GM12878 (cell line): ENCODE measurements around the gene TRIM26. TPM values are rescaled to one million over a fixed set of nuclear protein-coding genes. Genes with fewer than 3 reads are reported as not detected.

Experiments used
- ATAC-seq: fragments of 200-7000 bp; cut with Tn5 transposase; 3 replicates; pipeline ENCODE4 v1.9.1; 2020; ENCODE audit warnings: mild to moderate bottlenecking, moderate library complexity
- BruUV-seq: library from RNA; stranded (reverse); fragments of 400-500 nt; replicated peaks from 2 replicates; lab custom pipeline; 2021; lab: Mats Ljungman, UMichigan
- CTCF ChIA-PET: fragments of 300-600 bp; sonication (Branson Sonifier 250); formaldehyde crosslinking; extraction: SDS; loops from one replicate; lab custom pipeline; 2021; ENCODE audit warnings: inconsistent platforms; lab: Yijun Ruan, JAX
- POLR2A ChIA-PET: fragments of 350-600 bp; formaldehyde crosslinking; extraction: SDS; loops from one replicate; lab custom pipeline; 2021; ENCODE audit warnings: inconsistent platforms; lab: Charles Lee
- RAD21 ChIA-PET: fragments of 300-600 bp; sonication (Branson Sonifier 250); formaldehyde crosslinking; loops from one replicate; lab custom pipeline; 2023; ENCODE audit warnings: antibody characterized with exemption; ENCODE audit not compliant: unreplicated experiment; lab: Charles Lee
- SMC1A ChIA-PET: fragments of 300-600 bp; sonication (Branson Sonifier 250); formaldehyde crosslinking; loops from one replicate; lab custom pipeline; 2023; ENCODE audit not compliant: unreplicated experiment, uncharacterized antibody; lab: Charles Lee
- DNase-seq: peaks from one replicate; pipeline ENCODE4 v3.0.0-alpha.2; 2011; ENCODE audit warnings: low read depth, low spot score
- FAIRE-seq: peaks from 3 replicates; lab custom pipeline; 2011; peaks lifted over from hg19 to GRCh38; lab: Jason Lieb, UNC
- H2AFZ ChIP-seq: 2 replicates; pipeline ENCODE4 v1.6.0; 2011; ENCODE audit warnings: low read depth, low read length, control low read depth; ENCODE audit not compliant: control insufficient read depth
- H3K27ac ChIP-seq: 2 replicates; pipeline ENCODE4 v1.5.1; 2011; ENCODE audit warnings: control low read depth; ENCODE audit not compliant: control insufficient read depth, insufficient read depth
- H3K27me3 ChIP-seq, 2 experiments: replicated peaks in 1 of 2; 2 replicates each; pipeline versions ENCODE4 v1.6.0 to v1.6.1; 2011; ENCODE audit warnings: low read length in 1 of 2; ENCODE audit not compliant: control insufficient read depth in 2 of 2, insufficient read depth in 2 of 2
- H3K36me3 ChIP-seq, 2 experiments: 2 replicates each; pipeline ENCODE4 v1.5.1; 2011; ENCODE audit warnings: low read length in 1 of 2; ENCODE audit not compliant: control insufficient read depth in 2 of 2, insufficient read depth in 2 of 2
- H3K4me1 ChIP-seq: 2 replicates; pipeline ENCODE4 v1.6.1; 2011; ENCODE audit warnings: mild to moderate bottlenecking, low read length, moderate library complexity, mixed read lengths; ENCODE audit not compliant: control insufficient read depth, insufficient read depth
- H3K4me2 ChIP-seq: 2 replicates; pipeline ENCODE4 v1.6.0; 2011; ENCODE audit warnings: control low read depth; ENCODE audit not compliant: control insufficient read depth, insufficient read depth
- H3K4me3 ChIP-seq: fragments of 200-600 bp; sonication (generic); 2 replicates; pipeline ENCODE4 v1.5.1; 2016
- H3K79me2 ChIP-seq: 2 replicates; pipeline ENCODE4 v1.6.0; 2011; ENCODE audit warnings: low read length; ENCODE audit not compliant: control insufficient read depth, insufficient read depth
- H3K9ac ChIP-seq: 2 replicates; pipeline ENCODE4 v1.8.0; 2011; ENCODE audit warnings: low read length, control low read depth, mixed read lengths; ENCODE audit not compliant: control insufficient read depth, insufficient read depth
- H3K9me3 ChIP-seq: replicated peaks from 3 replicates; pipeline ENCODE4 v1.5.1; 2011; ENCODE audit warnings: mild to moderate bottlenecking, low read length; ENCODE audit not compliant: control insufficient read depth, insufficient read depth
- H4K20me1 ChIP-seq: 2 replicates; pipeline ENCODE4 v1.6.0; 2011; ENCODE audit not compliant: control insufficient read depth, insufficient read depth
- RAD21 ChIP-seq: IDR thresholded peaks from 2 replicates; pipeline ENCODE4 v1.6.1; 2011; ENCODE audit warnings: mild to moderate bottlenecking, low read depth, low read length, moderate library complexity; ENCODE audit not compliant: insufficient read depth
- SMC3 ChIP-seq: IDR thresholded peaks from 2 replicates; pipeline ENCODE4 v1.6.1; 2011; ENCODE audit warnings: low read length, improper control_type of control experiment, borderline replicate concordance
- STAT3 ChIP-seq: IDR thresholded peaks from 2 replicates; pipeline ENCODE4 v1.6.1; 2011; ENCODE audit warnings: low read depth, low read length, improper control_type of control experiment
- WGBS: methylation state at CpG from one replicate; pipeline ENCODE4 v1.1.6; 2016; ENCODE audit warnings: low lambda C conversion rate; ENCODE audit not compliant: insufficient replicate concordance, insufficient coverage; ENCODE audit errors: missing lambda C conversion rate; 5-methylcytosine and 5-hydroxymethylcytosine counted together
- in situ Hi-C: fragments of 300-500 bp; cut with MboI; formaldehyde crosslinking; loops from 9 replicates; pipeline ENCODE4 v1.14.3; 2018; ENCODE audit warnings: mixed read lengths
- intact Hi-C: fragments of 100-400 bp; cut with micrococcal nuclease; formaldehyde crosslinking; loops from one replicate; pipeline ENCODE4 v1.14.2; 2022; ENCODE audit not compliant: unreplicated experiment
- polyA plus RNA-seq, 11 experiments: library from polyadenylated mRNA; depleted of rRNA in 4 of 11; unstranded in 6 of 11; stranded (reverse) in 5 of 11; fragments of >200 nt; fragmentation: Nextera tagmentation in 4 of 11; fragmentation: Illumina TruSeq in 1 of 11; extraction: Ambion mirVana in 4 of 11; extraction: Trizol in 1 of 11; gene quantifications; 1 replicate in 1 of 11; 2 replicates in 10 of 11; pipeline versions ENCODE4 v1.2.1 to v1.2.3, GENCODE V29; 2011 to 2016; ENCODE audit warnings: inconsistent platforms in 2 of 11, missing spikeins in 2 of 11, low read depth in 1 of 11
- total RNA-seq, 4 experiments: library from RNA; depleted of rRNA in 3 of 4; stranded (reverse); fragments of >200 nt in 3 of 4; fragmentation: Illumina TruSeq in 1 of 4; extraction: Trizol in 1 of 4; gene quantifications; 2 replicates each; pipeline versions ENCODE4 v1.2.1 to v1.2.3, GENCODE V29; 2013 to 2021
- TF ChIP-seq, protein P1 (sequence below), 3 experiments: IDR thresholded peaks in 2 of 3; conservative IDR thresholded peaks in 1 of 3; 2 replicates each; pipeline ENCODE4 v1.5.1; 2011; ENCODE audit warnings: low read depth in 3 of 3, low read length in 3 of 3, mild to moderate bottlenecking in 3 of 3, control low read depth in 2 of 3, moderate library complexity in 2 of 3, inconsistent platforms in 1 of 3, mixed read lengths in 1 of 3; ENCODE audit not compliant: control insufficient read depth in 2 of 3, insufficient read depth in 1 of 3; ENCODE audit errors: extremely low read depth in 1 of 3
- TF ChIP-seq, protein P2 (sequence below): fragments of 450-650 bp; IDR thresholded peaks from 2 replicates; pipeline ENCODE4 v1.6.1; 2018; ENCODE audit warnings: mild to moderate bottlenecking, low read depth, moderate library complexity; ENCODE audit not compliant: partially characterized antibody

The TRIM26 gene
- total and polyA plus RNA-seq, 10 of the 15 experiments (the other 5 are each of a cell fraction or from before 2014, with no cell fraction given), result 13.1 to 79.6 (median 63.6) TPM

DNA sequence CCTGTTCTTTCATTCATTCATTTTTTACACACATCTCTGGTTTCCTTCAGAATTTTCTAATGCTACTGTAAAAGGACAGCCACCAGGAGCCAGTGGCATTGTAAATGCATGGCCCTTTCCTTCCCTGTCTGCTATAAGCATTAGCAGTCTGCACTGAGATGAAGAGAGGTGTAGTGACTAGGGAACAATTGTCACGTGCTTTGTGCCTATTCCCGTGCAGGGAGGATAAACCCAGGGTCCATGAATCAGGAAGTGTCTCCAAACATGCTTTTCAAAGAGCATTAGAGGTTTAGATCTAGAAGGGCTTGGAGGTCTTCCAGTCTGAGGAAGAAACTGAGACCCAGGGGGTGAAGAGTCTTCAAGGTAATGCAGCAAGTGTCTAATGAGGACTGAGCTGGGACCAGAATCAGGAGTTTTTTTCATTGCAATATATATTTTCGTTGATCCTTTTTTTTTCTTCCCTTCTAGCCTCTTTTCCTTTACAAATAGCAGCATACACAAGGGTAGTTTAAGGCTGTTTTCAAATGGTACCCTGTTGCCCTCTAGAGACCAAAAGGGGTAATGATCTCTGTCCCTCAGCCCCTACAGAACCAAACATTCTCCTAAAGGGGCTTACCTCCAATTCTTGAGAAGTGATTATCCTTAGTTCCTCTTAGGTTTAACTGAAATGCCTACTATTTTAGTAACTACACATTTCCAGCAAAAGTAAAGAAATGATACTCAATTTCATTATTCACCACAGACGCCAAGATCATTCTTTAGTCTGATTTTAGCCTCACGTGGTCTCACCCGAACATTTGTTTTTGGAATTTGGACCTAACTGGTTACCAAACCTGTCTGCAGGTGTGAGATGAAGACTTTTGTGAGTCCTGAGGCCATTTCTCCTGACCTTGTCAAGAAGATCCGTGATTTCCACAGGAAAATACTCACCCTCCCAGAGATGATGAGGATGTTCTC, 43.3 kb downstream of the TRIM26 start:
- no peak overlapping the region for H2AFZ ChIP-seq
- DNase-seq (peak; percentile 20), ATAC-seq (peak; percentile 93), FAIRE-seq (peak; percentile 52)
- in situ Hi-C loops, result no loop called here
- CTCF ChIA-PET, result interaction anchor here (0.5 to 2.2 kb wide), 8 partner anchors 18 to 611 kb away, joined by 3 to 26 read pairs (median 4); partner anchors contain the start of gene UBD
- H3K4me2 ChIP-seq, result no peak overlapping the region
- no peak overlapping the region for H3K27ac ChIP-seq
- SMC1A ChIA-PET, result interaction anchor here (0.6 to 1.8 kb wide), 4 partner anchors 22 to 147 kb away, joined by 3 to 8 read pairs (median 4); no protein-coding TSS in a partner anchor
- H3K9ac ChIP-seq, result no peak overlapping the region
- no peaks in the 10 kb centered on the region for H4K20me1 ChIP-seq
- WGBS, result 9% methylated on average over 7 of the region's 7 CpGs
- intact Hi-C loops, result loop anchor here (1.0 to 5.0 kb wide), 3 partner anchors 39 to 323 kb away; no protein-coding TSS in a partner anchor
- no peaks in the 10 kb centered on the region for H3K9me3 ChIP-seq
- RAD21 ChIA-PET, result interaction anchor here (1.3 to 1.6 kb wide), 2 partner anchors 65 to 66 kb away, joined by 4 to 10 read pairs; no protein-coding TSS in a partner anchor
- no TSS peak for BruUV-seq
- POLR2A ChIA-PET, result no interaction called here
- no peak overlapping the region for H3K4me3 ChIP-seq
- no peaks in the 10 kb centered on the region for H3K4me1 ChIP-seq
- H3K36me3 ChIP-seq, result no peaks in the 10 kb centered on the region
- H3K79me2 ChIP-seq, result no peaks in the 10 kb centered on the region
- TF ChIP-seq, protein P1, sequence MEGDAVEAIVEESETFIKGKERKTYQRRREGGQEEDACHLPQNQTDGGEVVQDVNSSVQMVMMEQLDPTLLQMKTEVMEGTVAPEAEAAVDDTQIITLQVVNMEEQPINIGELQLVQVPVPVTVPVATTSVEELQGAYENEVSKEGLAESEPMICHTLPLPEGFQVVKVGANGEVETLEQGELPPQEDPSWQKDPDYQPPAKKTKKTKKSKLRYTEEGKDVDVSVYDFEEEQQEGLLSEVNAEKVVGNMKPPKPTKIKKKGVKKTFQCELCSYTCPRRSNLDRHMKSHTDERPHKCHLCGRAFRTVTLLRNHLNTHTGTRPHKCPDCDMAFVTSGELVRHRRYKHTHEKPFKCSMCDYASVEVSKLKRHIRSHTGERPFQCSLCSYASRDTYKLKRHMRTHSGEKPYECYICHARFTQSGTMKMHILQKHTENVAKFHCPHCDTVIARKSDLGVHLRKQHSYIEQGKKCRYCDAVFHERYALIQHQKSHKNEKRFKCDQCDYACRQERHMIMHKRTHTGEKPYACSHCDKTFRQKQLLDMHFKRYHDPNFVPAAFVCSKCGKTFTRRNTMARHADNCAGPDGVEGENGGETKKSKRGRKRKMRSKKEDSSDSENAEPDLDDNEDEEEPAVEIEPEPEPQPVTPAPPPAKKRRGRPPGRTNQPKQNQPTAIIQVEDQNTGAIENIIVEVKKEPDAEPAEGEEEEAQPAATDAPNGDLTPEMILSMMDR (IDR thresholded peaks at IDR 0.05 in 2 of 3, conservative IDR thresholded peaks at IDR 0.05 in 1 of 3; ENCODE audit: control insufficient read depth in 2 of 3, extremely low read depth in 1 of 3, insufficient read depth in 1 of 3, low read depth in 3 of 3, low read length in 3 of 3), result peak; percentile 74 to 81 (median 76)
- TF ChIP-seq STAT3 (no peak), RAD21 (peak; percentile 90), SMC3 (peak; percentile 81)
- TF ChIP-seq, protein P2, sequence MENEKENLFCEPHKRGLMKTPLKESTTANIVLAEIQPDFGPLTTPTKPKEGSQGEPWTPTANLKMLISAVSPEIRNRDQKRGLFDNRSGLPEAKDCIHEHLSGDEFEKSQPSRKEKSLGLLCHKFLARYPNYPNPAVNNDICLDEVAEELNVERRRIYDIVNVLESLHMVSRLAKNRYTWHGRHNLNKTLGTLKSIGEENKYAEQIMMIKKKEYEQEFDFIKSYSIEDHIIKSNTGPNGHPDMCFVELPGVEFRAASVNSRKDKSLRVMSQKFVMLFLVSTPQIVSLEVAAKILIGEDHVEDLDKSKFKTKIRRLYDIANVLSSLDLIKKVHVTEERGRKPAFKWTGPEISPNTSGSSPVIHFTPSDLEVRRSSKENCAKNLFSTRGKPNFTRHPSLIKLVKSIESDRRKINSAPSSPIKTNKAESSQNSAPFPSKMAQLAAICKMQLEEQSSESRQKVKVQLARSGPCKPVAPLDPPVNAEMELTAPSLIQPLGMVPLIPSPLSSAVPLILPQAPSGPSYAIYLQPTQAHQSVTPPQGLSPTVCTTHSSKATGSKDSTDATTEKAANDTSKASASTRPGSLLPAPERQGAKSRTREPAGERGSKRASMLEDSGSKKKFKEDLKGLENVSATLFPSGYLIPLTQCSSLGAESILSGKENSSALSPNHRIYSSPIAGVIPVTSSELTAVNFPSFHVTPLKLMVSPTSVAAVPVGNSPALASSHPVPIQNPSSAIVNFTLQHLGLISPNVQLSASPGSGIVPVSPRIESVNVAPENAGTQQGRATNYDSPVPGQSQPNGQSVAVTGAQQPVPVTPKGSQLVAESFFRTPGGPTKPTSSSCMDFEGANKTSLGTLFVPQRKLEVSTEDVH, result no peak
- TF ChIP-seq, all 136 proteins: peak for 3
- H3K27me3 ChIP-seq, result peaks cover 8 to 20% of the 10 kb centered on the region in 2 experiments
